NB4 (cell line): ENCODE results near the gene FRRS1L.

Experiments
- DNase-seq: peaks from one replicate; pipeline ENCODE4 v3.0.0; 2010; ENCODE audit warnings: low read depth
- H3K4me3 ChIP-seq: one replicate; pipeline ENCODE4 v1.5.1; 2011; ENCODE audit warnings: mild to moderate bottlenecking, low read depth, low read length, moderate library complexity
- CTCF ChIP-seq: IDR thresholded peaks from one replicate; pipeline ENCODE4 v1.5.1; 2012; ENCODE audit warnings: low read depth, low read length
- MAX ChIP-seq: IDR thresholded peaks from 2 replicates; pipeline ENCODE4 v1.6.1; 2011; ENCODE audit warnings: low read depth, low read length
- MYC ChIP-seq: IDR thresholded peaks from 2 replicates; pipeline ENCODE4 v1.6.1; 2011; ENCODE audit warnings: low read depth, low read length
- POLR2A ChIP-seq: IDR thresholded peaks from 2 replicates; pipeline ENCODE4 v1.6.1; 2011; ENCODE audit warnings: mild to moderate bottlenecking; ENCODE audit not compliant: insufficient read length; ENCODE audit errors: extremely low read depth

The FRRS1L gene

GRCh38 chr9:109118808-109119438 lies 48.1 kb downstream of the FRRS1L start:
- peak overlapping the region; percentile 97 for H3K4me3 ChIP-seq
- peak; percentile 36 for DNase-seq
- no peak for TF ChIP-seq CTCF

GRCh38 chr9:109117856-109118807 lies 48.9 kb downstream of the FRRS1L start:
- H3K4me3 ChIP-seq = peak overlapping the region; percentile 97
- no peak for TF ChIP-seq MAX
- peak; percentile 87 for DNase-seq

GRCh38 chr9:109115931-109116526 lies 51.0 kb downstream of the FRRS1L start:
- no peak overlapping the region for H3K4me3 ChIP-seq
- no peak for DNase-seq
- TF ChIP-seq CTCF (no peak), MYC (no peak), MAX (no peak), POLR2A (no peak)

- TF ChIP-seq POLR2A = no peak
- no peak for TF ChIP-seq MYC
- TF ChIP-seq MAX = no peak
- no peak for TF ChIP-seq CTCF
- no peak for DNase-seq
- no peak overlapping the region for H3K4me3 ChIP-seq
These were observed 52.4 kb downstream of the FRRS1L start for GRCh38 chr9:109114670-109115069.

- TF ChIP-seq POLR2A (no peak), MYC (no peak), CTCF (no peak), MAX (no peak)
- DNase-seq = no peak
- peak overlapping the region; percentile 16 for H3K4me3 ChIP-seq
These were observed 53.0 kb downstream of the FRRS1L start for GRCh38 chr9:109113892-109114609.
